HG02642 (cell line): ENCODE measurements around the gene ELAVL4.
"Not testable (repeated sequence)": the region's sequence is repeated elsewhere in the genome, so short reads cannot be mapped to it uniquely, and the experiment has no call there.

Experiments
- ATAC-seq: cut with Tn5 transposase; IDR thresholded peaks from one replicate; pipeline ENCODE4 v1.9.1; 2021; ENCODE audit warnings: mild to moderate bottlenecking; ENCODE audit not compliant: unreplicated experiment, poor library complexity

Gene ELAVL4

DNA sequence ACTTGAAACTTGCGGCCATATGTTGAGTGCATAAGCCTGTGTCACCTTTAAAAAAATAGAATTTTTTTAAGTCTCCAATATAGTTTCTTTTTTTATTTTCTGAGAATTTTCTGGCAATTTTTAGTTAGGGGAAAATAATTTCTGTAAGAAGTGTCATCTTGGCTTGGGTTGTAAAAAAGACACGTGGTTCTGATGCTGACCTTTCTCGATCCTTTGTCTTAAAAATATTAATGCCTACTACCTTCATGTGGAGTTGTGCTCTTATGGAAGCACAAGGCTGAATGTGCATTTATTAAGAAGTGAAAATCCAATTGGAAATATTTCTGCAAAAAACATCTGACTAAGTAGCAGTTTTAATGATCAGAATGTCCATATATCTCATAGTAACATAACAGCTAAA is 3.5 kb downstream of the ELAVL4 start:
- ATAC-seq: no peak

DNA sequence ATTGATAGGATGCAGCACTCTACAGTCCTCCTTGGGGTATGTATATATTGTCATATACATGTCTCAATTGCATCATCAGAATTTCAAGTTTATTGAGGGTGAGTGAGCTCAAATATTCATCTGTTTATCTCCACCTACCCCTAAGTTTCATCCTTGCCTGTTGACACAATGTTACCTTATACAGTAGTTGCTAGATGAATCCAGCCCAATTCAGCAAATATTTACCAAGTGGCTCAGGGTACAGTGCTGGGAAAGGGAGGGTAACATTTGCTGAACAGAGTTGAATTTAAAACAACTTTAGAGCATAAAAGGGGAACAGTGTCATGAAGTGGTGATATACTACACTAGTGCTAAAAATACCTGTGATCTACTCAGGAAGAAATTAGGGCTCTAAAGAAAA is 14.4 kb downstream of the ELAVL4 start:
- ATAC-seq: no peak

GRCh38 chr1:50126927-50127715 is 18.4 kb downstream of the ELAVL4 start:
- ATAC-seq: no peak

- ATAC-seq: no peak
These were observed 20.5 kb downstream of the ELAVL4 start for GRCh38 chr1:50129201-50129600.

DNA sequence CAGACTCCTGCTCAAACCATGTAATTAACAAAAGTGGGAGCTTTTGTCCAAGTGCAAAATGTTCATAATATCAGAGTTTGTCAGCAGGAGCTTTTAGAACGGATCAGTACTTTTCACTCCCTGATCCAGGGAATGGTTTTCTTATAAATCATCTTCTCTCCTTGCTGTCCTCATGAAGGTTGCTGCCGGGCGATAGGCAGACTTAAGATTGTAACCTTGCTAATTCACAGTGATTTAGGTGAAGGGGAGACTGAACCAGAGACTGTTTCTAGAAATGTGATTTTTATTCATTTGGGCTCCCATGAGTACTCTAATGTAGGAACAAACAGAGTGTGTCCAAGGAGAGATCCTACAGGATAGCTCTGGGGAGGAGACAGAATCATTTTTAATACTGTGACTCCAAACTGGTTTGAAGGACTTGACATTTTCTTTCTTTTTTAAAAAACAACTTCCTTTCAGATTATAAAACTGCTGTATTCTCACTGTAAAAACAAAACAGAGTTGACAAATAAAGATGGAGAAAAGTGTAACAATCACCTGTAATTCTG is 23.7 kb downstream of the ELAVL4 start:
- ATAC-seq: no peak

DNA sequence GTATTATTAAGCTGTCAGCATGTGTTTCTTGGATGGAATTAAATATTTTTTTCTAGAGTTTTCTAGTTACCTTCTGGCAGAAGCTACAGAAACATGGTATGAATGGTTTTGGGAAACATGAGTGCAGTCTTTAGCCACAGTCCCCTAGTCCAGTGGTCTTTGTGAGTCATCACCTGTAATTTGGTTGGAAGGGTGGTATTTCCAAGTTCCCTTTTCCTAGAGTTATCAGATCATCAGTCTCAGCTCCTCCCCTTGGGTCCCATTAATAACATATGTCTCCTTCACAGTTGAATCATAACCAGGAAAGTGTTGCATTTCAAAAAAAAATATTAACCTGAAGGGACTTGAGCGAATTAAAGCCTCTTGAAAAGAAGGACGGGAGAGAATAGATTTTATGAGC is 27.0 kb downstream of the ELAVL4 start:
- ATAC-seq: no peak

- ATAC-seq: no peak
These were observed 30.8 kb downstream of the ELAVL4 start for GRCh38 chr1:50139339-50140181.

GRCh38 chr1:50140182-50140447 is 31.4 kb downstream of the ELAVL4 start:
- ATAC-seq: no peak

GRCh38 chr1:50147191-50147850 is 38.6 kb downstream of the ELAVL4 start:
- no peak for ATAC-seq

DNA sequence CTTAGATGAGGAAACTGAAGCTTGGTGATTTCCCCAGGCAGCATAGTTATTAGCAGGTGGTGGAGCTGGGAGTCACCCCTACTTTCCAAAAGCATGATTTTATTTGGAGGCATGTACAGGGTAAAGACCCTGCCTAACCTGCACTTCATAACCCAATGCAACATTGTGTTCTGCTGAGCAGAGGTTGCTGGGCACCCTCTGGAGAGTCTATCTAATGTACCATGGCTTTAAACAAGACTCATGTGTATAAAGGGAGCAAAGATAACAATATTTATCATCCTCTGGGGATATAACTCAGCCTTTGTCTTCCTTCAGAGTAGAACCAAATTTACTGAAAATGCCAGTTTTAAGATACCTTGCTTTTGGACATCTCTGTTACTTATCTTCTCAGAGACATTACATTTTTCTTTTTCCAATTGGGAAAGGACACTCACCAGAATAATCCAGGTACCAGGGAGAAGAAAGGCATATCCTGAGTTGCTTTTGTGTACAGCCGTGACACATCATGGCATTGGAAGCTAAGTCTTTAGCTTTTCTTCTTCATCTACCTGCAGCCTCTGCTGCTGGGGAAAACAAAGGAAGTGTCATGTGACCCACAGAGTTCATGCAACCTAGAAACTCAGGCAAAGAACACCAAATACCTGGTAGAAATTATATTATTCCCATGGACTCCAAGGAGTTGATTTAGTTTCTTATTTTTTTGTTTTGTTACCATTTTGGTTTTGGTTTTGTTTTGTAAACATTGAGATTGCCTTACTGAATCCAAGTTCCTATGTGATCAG is 39.6 kb downstream of the ELAVL4 start:
- ATAC-seq: no peak

- ATAC-seq: no peak
These were observed 43.5 kb downstream of the ELAVL4 start for GRCh38 chr1:50152236-50152635.

DNA sequence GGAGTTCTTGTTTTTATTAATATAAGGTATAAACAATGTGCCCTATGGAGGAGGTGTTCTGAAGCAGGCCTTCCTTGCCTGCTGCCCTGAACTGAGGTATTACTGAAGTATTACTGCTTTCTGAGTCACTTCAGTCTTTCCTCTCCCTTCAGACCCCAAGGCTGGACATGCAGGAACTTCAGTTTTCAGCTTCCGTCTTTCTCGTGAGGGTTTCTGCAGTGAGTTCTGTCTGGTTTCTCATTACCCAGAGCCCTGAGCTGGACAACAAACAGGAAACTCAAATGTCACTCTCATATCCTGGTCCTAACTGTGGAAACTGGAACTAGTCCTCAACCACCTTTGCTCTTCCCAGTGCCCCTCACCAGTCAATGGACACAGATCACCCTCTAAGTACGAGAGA is 46.8 kb downstream of the ELAVL4 start:
- no peak for ATAC-seq

DNA sequence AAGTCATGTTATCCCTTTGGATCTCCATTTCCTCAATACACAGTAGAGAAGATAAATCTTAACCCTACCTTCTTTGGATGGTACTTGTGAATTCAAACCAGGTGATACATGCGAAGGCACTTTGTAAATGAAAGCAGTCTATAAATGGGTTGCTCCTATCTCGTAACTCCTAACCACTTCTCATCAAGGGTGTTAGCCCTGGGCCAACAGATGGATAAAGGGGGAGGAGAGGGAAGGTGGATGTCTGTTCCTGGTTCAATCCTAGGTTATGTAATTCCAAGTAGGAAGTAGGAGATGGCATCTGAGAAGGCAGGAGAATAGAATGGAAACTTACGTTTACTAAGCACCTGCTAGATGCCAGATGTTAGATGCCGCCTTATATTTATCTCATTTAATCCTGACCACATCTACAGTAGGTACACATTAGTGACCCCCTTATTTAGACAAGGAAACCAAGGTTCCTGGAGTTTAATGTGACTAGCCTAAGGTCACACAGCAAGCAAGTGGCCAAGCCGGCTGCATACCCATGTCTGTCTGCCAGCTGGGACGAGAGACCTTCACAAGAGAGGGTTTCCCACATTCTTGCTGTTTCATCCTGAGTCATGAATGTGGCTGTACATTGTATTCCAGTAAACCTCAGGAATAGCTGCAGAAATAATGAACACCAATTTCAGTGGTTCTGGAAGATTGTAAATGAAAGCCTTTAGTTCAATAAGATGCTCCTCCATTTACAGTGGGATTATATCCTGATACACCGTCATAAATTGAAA is 47.7 kb downstream of the ELAVL4 start:
- ATAC-seq: no peak

- no peak for ATAC-seq
These were observed 48.7 kb downstream of the ELAVL4 start for GRCh38 chr1:50157306-50157941.

DNA sequence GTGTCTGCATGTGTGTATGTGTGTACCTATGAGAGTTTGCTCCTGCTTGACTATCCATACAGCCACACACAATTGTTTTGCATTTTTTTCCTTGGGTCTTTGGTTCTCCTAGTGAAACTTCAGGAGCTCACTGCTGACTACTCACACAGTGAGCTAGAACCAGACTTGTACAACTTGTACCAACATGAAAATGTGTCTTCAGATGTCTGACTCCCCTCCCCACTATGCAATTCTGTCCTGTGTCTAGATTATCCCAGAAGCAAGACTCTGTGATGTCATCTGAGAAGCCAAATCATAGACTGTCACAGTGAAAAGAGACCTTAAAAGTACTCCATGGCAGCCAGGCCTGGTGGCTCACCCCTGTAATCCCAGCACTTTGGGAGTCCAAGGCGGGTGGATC is 49.7 kb downstream of the ELAVL4 start:
- ATAC-seq: no peak

- no peak for ATAC-seq
These were observed 55.0 kb downstream of the ELAVL4 start for GRCh38 chr1:50163680-50164079.

DNA sequence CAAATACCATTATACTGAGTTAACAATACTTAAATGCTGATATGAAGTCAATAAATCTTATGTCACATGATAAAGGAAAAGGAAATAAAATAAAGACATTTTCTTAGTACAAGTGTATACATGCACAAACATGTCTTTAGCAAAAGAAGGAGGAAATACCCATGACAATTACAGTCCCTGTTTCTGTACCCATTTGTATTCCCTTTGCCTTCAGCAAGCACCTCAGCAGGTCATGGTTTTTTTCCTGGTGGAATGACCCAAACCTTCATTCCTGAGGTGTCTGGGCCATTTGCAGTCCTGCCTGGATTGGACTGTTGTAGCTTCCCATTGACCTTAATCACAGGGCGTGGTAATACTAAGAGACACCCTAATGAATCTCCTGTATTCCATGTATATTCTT is 57.6 kb downstream of the ELAVL4 start:
- ATAC-seq: not testable (repeated sequence)

GRCh38 chr1:50172299-50172698 is 63.6 kb downstream of the ELAVL4 start:
- no peak for ATAC-seq

DNA sequence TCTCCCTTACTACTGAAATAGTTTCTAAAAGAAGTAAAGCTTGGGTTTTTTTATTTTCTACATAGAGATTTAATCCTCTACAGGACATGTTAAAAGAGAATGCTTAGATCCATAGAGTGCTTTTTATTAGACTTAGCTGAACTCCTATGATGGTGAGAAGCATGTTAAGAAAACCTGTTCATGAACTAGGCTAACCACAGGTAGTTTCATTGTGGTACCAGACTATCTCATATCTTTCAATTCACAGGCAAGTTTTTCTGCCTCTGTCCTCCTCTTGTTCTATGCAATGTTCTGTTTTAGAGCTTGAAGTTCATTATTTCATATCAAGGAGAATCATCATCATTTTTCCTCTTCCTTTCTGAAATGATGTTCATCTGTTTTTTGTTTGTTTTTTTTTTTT is 65.4 kb downstream of the ELAVL4 start:
- ATAC-seq: no peak
